ENCODE measurements around the gene TNFRSF25. TPM values are rescaled to one million over a fixed set of nuclear protein-coding genes. Genes with fewer than 3 reads are reported as not detected.

The TNFRSF25 gene
- total and polyA plus RNA-seq, 2 of the 8 experiments (the other 6 are each of a cell fraction or from before 2014, with no cell fraction given): 10.7 to 19.5 TPM

- H4K20me1 ChIP-seq (replicated peaks in 1 of 2; ENCODE audit: control insufficient read depth in 1 of 2, insufficient read depth in 2 of 2, low read length in 2 of 2): peaks cover 5 to 12% of the 10 kb centered on the region in 2 experiments
- no peak overlapping the region for H2BK20ac ChIP-seq (ENCODE audit: low read length)
- 93% methylated on average over 19 of the region's 30 CpGs; no CpG with 5 or more reads in 1 of the 2 experiments for WGBS, 2 experiments (ENCODE audit: extremely low coverage in 1 of 2, insufficient coverage in 1 of 2, insufficient read length in 1 of 2, insufficient replicate concordance in 2 of 2, low coverage in 1 of 2, low lambda C conversion rate in 2 of 2, missing lambda C conversion rate in 1 of 2)
- H3K4ac ChIP-seq (replicated peaks; ENCODE audit: insufficient read length, low read depth, low read length): no peak overlapping the region
- H2BK15ac ChIP-seq (ENCODE audit: low read length): no peak overlapping the region
- no peaks in the 10 kb centered on the region for H3K79me2 ChIP-seq (ENCODE audit: control insufficient read depth in 1 of 2, insufficient read depth in 2 of 2, low read length in 2 of 2)
- no peak for DNase-seq (ENCODE audit: low read depth in 1 of 2, low spot score in 2 of 2)
- no peak overlapping the region for H3K4me2 ChIP-seq (ENCODE audit: insufficient read depth in 1 of 2, low read depth in 2 of 2, low read length in 2 of 2)
- no peak overlapping the region for H3K23ac ChIP-seq (ENCODE audit: insufficient read length)
- H3K23me2 ChIP-seq (ENCODE audit: low read depth, low read length): no peaks in the 10 kb centered on the region; the same call in 1 of the 2 replicates
- CTCF ChIA-PET (ENCODE audit: partially characterized antibody): interaction anchor here (0.5 to 4.2 kb wide), 13 partner anchors 9 to 263 kb away, joined by 3 to 31 read pairs (median 7); no protein-coding TSS in a partner anchor
- no peak overlapping the region for H2AK5ac ChIP-seq (ENCODE audit: low read depth, low read length)
- no peak overlapping the region for H3K18ac ChIP-seq (ENCODE audit: extremely low read depth, low read length)
- H3K27me3 ChIP-seq (replicated peaks in 1 of 4; ENCODE audit: control insufficient read depth in 3 of 4, extremely low read depth in 1 of 4, insufficient read depth in 3 of 4, low read length in 3 of 4): peaks cover 0 to 7% (median 3%) of the 10 kb centered on the region in 4 experiments; a peak in 2 of 7 replicates
- no peak overlapping the region for H3K14ac ChIP-seq (ENCODE audit: insufficient read length)
- H3K36me3 ChIP-seq (ENCODE audit: control insufficient read depth in 2 of 4, insufficient read depth in 4 of 4, low read length in 3 of 4): peaks cover 5 to 24% (median 11%) of the 10 kb centered on the region in 4 experiments; a peak in 5 of 8 replicates
- H3K79me1 ChIP-seq (ENCODE audit: low read depth, low read length): no peaks in the 10 kb centered on the region
- H2AFZ ChIP-seq (ENCODE audit: low read length): no peak overlapping the region
- H4K8ac ChIP-seq (ENCODE audit: extremely low read depth, insufficient read depth, low read length): no peak overlapping the region
- no peak overlapping the region for H4K5ac ChIP-seq (ENCODE audit: insufficient read length, low read depth, low read length)
- no peak overlapping the region for H3K56ac ChIP-seq (replicated peaks; ENCODE audit: insufficient read length, low read depth, low read length)
- no peaks in the 10 kb centered on the region for H3K9me3 ChIP-seq (ENCODE audit: insufficient read depth in 2 of 2, low read depth in 1 of 2, low read length in 1 of 2)
- H2BK5ac ChIP-seq (ENCODE audit: low read depth, low read length): peak overlapping the region; percentile 24; the same call in 1 of the 2 replicates
- no peak overlapping the region for H3K9ac ChIP-seq (replicated peaks in 1 of 4; ENCODE audit: extremely low read depth in 1 of 4, low read depth in 3 of 4, low read length in 3 of 4)
- H3K27ac ChIP-seq (ENCODE audit: low read depth, low read length): no peak overlapping the region
- FAIRE-seq: no peak
- no peak overlapping the region for H4K91ac ChIP-seq (replicated peaks; ENCODE audit: insufficient read length, low read length)
- H3K4me3 ChIP-seq (ENCODE audit: extremely low read depth in 1 of 4, insufficient read depth in 2 of 4, low read depth in 3 of 4, low read length in 4 of 4): no peak overlapping the region
- no peak overlapping the region for H2BK12ac ChIP-seq (ENCODE audit: low read depth, low read length)
- no peak overlapping the region for H2BK120ac ChIP-seq (replicated peaks; ENCODE audit: low read depth, low read length)
- POLR2A ChIA-PET (ENCODE audit: partially characterized antibody): interaction anchor here (0.6 to 13.7 kb wide), 6 partner anchors 17 to 275 kb away, joined by 3 to 123 read pairs (median 3); partner anchors contain the start of gene PLEKHG5
- H3K4me1 ChIP-seq (replicated peaks in 1 of 4; ENCODE audit: control insufficient read depth in 3 of 4, insufficient read depth in 4 of 4, low read length in 3 of 4): peaks cover 0 to 14% (median 9%) of the 10 kb centered on the region in 4 experiments; a peak in 6 of 7 replicates
- TF ChIP-seq E2F6 (IDR thresholded peaks at IDR 0.05): no peak
- TF ChIP-seq SUZ12 (IDR thresholded peaks at IDR 0.05; ENCODE audit: low read length): no peak
- TF ChIP-seq JUN (IDR thresholded peaks at IDR 0.05; ENCODE audit: low read depth, low read length): no peak
- TF ChIP-seq TAF7 (optimal IDR thresholded peaks at IDR 0.05; ENCODE audit: borderline replicate concordance, low read depth, low read length): no peak
- no peak for TF ChIP-seq CHD2 (IDR thresholded peaks at IDR 0.05; ENCODE audit: low read length)
- TF ChIP-seq TAF1 (IDR thresholded peaks at IDR 0.05; ENCODE audit: low read depth, low read length): no peak
- TF ChIP-seq HDAC2 (IDR thresholded peaks at IDR 0.05; ENCODE audit: borderline replicate concordance in 1 of 2, low read depth in 2 of 2, low read length in 2 of 2): no peak
- no peak for TF ChIP-seq SIN3A (conservative IDR thresholded peaks at IDR 0.05 in 1 of 2, IDR thresholded peaks at IDR 0.05 in 1 of 2; ENCODE audit: low read depth in 1 of 2, low read length in 2 of 2)
Measured at GRCh38 chr1:6467744-6468688, 2.0 kb upstream of the TNFRSF25 start.

Measured in H1 (cell line).